Smooth muscle cell (in vitro differentiated cells): ENCODE data around the gene SLC1A3. TPM values are rescaled to one million over a fixed set of nuclear protein-coding genes. Genes with fewer than 3 reads are reported as not detected.

ENCODE experiments used
- DNase-seq: peaks from one replicate; lab custom pipeline; 2025; ENCODE audit not compliant: unreplicated experiment; lab: John Stamatoyannopoulos, UW
- H2AFZ ChIP-seq: fragments of 200-600 bp; sonication (generic); 2 replicates; pipeline ENCODE4 v1.6.0; 2016; ENCODE audit warnings: antibody characterized with exemption, low read depth, mild to moderate bottlenecking
- H3F3A ChIP-seq: fragments of 200-600 bp; sonication (generic); 2 replicates; pipeline ENCODE4 v1.6.0; 2017; ENCODE audit warnings: antibody characterized with exemption, low read depth
- H3K27ac ChIP-seq: fragments of 200-600 bp; sonication (generic); 2 replicates; pipeline ENCODE4 v1.5.1; 2016; ENCODE audit warnings: low read depth, mild to moderate bottlenecking
- H3K27me3 ChIP-seq: fragments of 200-600 bp; sonication (generic); 2 replicates; pipeline ENCODE4 v1.6.1; 2016; ENCODE audit warnings: low read depth, mild to moderate bottlenecking
- H3K36me3 ChIP-seq: fragments of 200-600 bp; sonication (generic); 2 replicates; pipeline ENCODE4 v1.5.1; 2016; ENCODE audit warnings: low read depth
- H3K4me1 ChIP-seq: fragments of 200-600 bp; sonication (generic); 2 replicates; pipeline ENCODE4 v1.5.1; 2016; ENCODE audit warnings: low read depth
- H3K4me2 ChIP-seq: fragments of 200-600 bp; sonication (generic); 2 replicates; pipeline ENCODE4 v1.6.0; 2016; ENCODE audit warnings: mild to moderate bottlenecking
- H3K4me3 ChIP-seq: fragments of 200-600 bp; sonication (generic); 2 replicates; pipeline ENCODE4 v1.5.1; 2016; ENCODE audit warnings: mild to moderate bottlenecking
- H3K79me2 ChIP-seq: fragments of 200-600 bp; sonication (generic); 2 replicates; pipeline ENCODE4 v1.6.0; 2016; ENCODE audit warnings: low read depth, mild to moderate bottlenecking
- H3K9ac ChIP-seq: fragments of 200-600 bp; sonication (generic); 2 replicates; pipeline ENCODE4 v1.6.0; 2016; ENCODE audit warnings: low read depth
- H3K9me3 ChIP-seq: fragments of 200-600 bp; sonication (generic); replicated peaks from 2 replicates; pipeline ENCODE4 v1.5.1; 2016; ENCODE audit warnings: low read depth
- H4K20me1 ChIP-seq: fragments of 200-600 bp; sonication (generic); 2 replicates; pipeline ENCODE4 v1.6.0; 2016; ENCODE audit warnings: low read depth
- WGBS: methylation state at CpG from one replicate; pipeline ENCODE4 v1.1.7; 2016; ENCODE audit warnings: low lambda C conversion rate; 5-methylcytosine and 5-hydroxymethylcytosine counted together
- polyA plus RNA-seq: library from polyadenylated mRNA; unstranded; fragments of >200 nt; fragmentation: Nextera tagmentation; extraction: Ambion mirVana; gene quantifications from 2 replicates; pipeline ENCODE4 v1.2.1, GENCODE V29; 2016
- small RNA-seq: library from RNA; depleted of rRNA; stranded (forward); fragments of <200 nt; gene quantifications from one replicate; pipeline ENCODE3, GENCODE V24; 2014
- total RNA-seq: library from RNA; depleted of rRNA; stranded (reverse); fragments of >200 nt; gene quantifications from 2 replicates; pipeline ENCODE4 v1.2.3, GENCODE V29; 2014
- TF ChIP-seq, protein P1 (sequence below): fragments of 200-600 bp; sonication (generic); IDR thresholded peaks from 2 replicates; pipeline ENCODE4 v1.5.1; 2017; ENCODE audit warnings: borderline replicate concordance, mild to moderate bottlenecking, antibody characterized with exemption; ENCODE audit not compliant: insufficient read depth, poor library complexity, severe bottlenecking

The SLC1A3 gene
- total and polyA plus RNA-seq, 2 experiments from 2014 or later: 2.1 to 6.8 TPM

DNA sequence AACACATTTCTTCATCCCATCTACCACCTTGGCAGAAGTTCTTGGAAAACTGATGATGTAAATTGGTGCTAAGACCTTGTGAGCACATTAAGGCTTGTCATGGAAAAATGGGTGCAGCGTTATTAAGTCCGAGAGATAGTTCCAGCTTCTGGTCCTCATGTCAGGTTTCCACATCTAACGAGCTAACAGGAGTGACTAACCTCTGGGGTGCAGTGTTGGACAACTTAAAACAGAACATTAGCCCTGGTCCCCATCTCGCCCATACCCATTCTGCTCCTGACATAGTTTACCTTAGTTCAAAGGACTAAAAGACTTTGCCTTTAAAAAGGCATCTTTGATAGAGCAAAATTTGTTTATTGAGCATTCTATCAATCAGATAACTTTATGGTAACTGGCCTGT is 128.0 kb downstream of the SLC1A3 start:
- H4K20me1 ChIP-seq: no peaks in the 10 kb centered on the region
- no peaks in the 10 kb centered on the region for H3K36me3 ChIP-seq
- no peaks in the 10 kb centered on the region for H3K4me1 ChIP-seq
- no peak for DNase-seq
- no peaks in the 10 kb centered on the region for H3K79me2 ChIP-seq
- TF ChIP-seq, protein P1, sequence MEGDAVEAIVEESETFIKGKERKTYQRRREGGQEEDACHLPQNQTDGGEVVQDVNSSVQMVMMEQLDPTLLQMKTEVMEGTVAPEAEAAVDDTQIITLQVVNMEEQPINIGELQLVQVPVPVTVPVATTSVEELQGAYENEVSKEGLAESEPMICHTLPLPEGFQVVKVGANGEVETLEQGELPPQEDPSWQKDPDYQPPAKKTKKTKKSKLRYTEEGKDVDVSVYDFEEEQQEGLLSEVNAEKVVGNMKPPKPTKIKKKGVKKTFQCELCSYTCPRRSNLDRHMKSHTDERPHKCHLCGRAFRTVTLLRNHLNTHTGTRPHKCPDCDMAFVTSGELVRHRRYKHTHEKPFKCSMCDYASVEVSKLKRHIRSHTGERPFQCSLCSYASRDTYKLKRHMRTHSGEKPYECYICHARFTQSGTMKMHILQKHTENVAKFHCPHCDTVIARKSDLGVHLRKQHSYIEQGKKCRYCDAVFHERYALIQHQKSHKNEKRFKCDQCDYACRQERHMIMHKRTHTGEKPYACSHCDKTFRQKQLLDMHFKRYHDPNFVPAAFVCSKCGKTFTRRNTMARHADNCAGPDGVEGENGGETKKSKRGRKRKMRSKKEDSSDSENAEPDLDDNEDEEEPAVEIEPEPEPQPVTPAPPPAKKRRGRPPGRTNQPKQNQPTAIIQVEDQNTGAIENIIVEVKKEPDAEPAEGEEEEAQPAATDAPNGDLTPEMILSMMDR: peak; percentile 10
- no peaks in the 10 kb centered on the region for H3F3A ChIP-seq
- H3K4me2 ChIP-seq: no peak overlapping the region
- WGBS: 72% methylated on average over 4 of the region's 4 CpGs
- no peaks in the 10 kb centered on the region for H3K9me3 ChIP-seq
- peaks cover 4% of the 10 kb centered on the region for H3K27me3 ChIP-seq
- H3K27ac ChIP-seq: no peak overlapping the region
- H3K4me3 ChIP-seq: no peak overlapping the region
- no peak overlapping the region for H3K9ac ChIP-seq
- H2AFZ ChIP-seq: no peak overlapping the region

DNA sequence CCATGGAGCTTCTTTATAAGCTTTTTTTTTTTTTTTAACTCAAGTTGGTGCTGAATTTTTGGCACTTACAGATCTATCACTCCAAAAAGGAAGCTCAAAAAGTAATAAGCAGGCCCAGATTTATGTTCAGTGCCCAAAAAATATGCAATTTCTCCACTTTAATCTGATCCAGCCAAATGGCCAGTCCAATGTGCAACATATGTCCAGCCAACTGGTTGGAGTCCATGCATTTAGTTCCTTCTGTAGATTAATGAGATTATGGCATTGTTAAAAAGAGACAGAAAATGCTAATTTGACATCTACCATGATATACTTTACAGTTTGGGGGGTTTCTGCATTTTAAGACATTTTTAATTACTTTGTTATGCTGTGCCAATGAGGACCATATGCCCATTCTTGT is 129.5 kb downstream of the SLC1A3 start:
- no peak overlapping the region for H2AFZ ChIP-seq
- TF ChIP-seq, protein P1: no peak
- H3K79me2 ChIP-seq: no peaks in the 10 kb centered on the region
- H3K9me3 ChIP-seq: no peaks in the 10 kb centered on the region
- H3K4me2 ChIP-seq: no peak overlapping the region
- H3K27ac ChIP-seq: no peak overlapping the region
- no peaks in the 10 kb centered on the region for H3K4me1 ChIP-seq
- H3K9ac ChIP-seq: no peak overlapping the region
- H3F3A ChIP-seq: no peaks in the 10 kb centered on the region
- no peak overlapping the region for H3K4me3 ChIP-seq
- no peak for DNase-seq
- H4K20me1 ChIP-seq: no peaks in the 10 kb centered on the region
- peaks cover 4% of the 10 kb centered on the region for H3K27me3 ChIP-seq
- no peaks in the 10 kb centered on the region for H3K36me3 ChIP-seq

Small RNA genes within 50 kb of the gene (small RNA-seq; reads per million reads assigned to genes)
- gene AC010631.1: not detected
